VCaP (cell line): ENCODE data around the gene TMEM185A.
"Not testable (repeated sequence)": the region's sequence is repeated elsewhere in the genome, so short reads cannot be mapped to it uniquely, and the experiment has no call there.

Source experiments
- H3K27ac ChIP-seq: fragments of 450-650 bp; 2 replicates; pipeline ENCODE4 v1.5.1; 2017
- CTCF ChIP-seq: fragments of 450-650 bp; conservative IDR thresholded peaks from 2 replicates; pipeline ENCODE4 v1.5.1; 2017; ENCODE audit warnings: mild to moderate bottlenecking, moderate library complexity

Gene TMEM185A

GRCh38 chrX:149610511-149610910 lies 21.1 kb downstream of the TMEM185A start:
- TF ChIP-seq CTCF: no peak
- H3K27ac ChIP-seq: no peak overlapping the region

GRCh38 chrX:149607699-149608098 lies 23.9 kb downstream of the TMEM185A start:
- H3K27ac ChIP-seq: no peak overlapping the region
- TF ChIP-seq CTCF: no peak

- not testable (repeated sequence) for H3K27ac ChIP-seq
These were observed 26.2 kb downstream of the TMEM185A start for GRCh38 chrX:149605248-149605885.

- H3K27ac ChIP-seq: not testable (repeated sequence)
These were observed 33.0 kb downstream of the TMEM185A start for GRCh38 chrX:149598603-149599002.

GRCh38 chrX:149595943-149596342 lies 35.6 kb downstream of the TMEM185A start:
- H3K27ac ChIP-seq: not testable (repeated sequence)

- not testable (repeated sequence) for H3K27ac ChIP-seq
These were observed 36.4 kb downstream of the TMEM185A start, which contains the start of gene HSFX2 for GRCh38 chrX:149595214-149595613. Gene HSFX2, minus strand, starts transcription at chrX:149595314. Its CDS starts 614 bp downstream, at chrX:149594700.

- H3K27ac ChIP-seq: not testable (repeated sequence)
These were observed 40.6 kb downstream of the TMEM185A start for GRCh38 chrX:149590993-149591392.

- not testable (repeated sequence) for H3K27ac ChIP-seq
These were observed 44.2 kb downstream of the TMEM185A start, which contains the start of gene MAGEA9B for GRCh38 chrX:149587359-149587758. Gene MAGEA9B, minus strand, starts transcription at chrX:149587459. Its CDS starts 4,280 bp downstream, at chrX:149583179.

- not testable (repeated sequence) for H3K27ac ChIP-seq
These were observed 46.0 kb downstream of the TMEM185A start for GRCh38 chrX:149585631-149586030.

GRCh38 chrX:149573456-149573855 lies 58.1 kb downstream of the TMEM185A start:
- H3K27ac ChIP-seq: not testable (repeated sequence)

- H3K27ac ChIP-seq: no peak overlapping the region
- TF ChIP-seq CTCF: no peak
These were observed 58.8 kb downstream of the TMEM185A start for GRCh38 chrX:149572743-149573142.

GRCh38 chrX:149571770-149572169 lies 59.8 kb downstream of the TMEM185A start:
- H3K27ac ChIP-seq: peak overlapping the region; percentile 49
- no peak for TF ChIP-seq CTCF
